GM18907 (cell line): ENCODE measurements around the gene MGMT.

Experiments used
- ATAC-seq: cut with Tn5 transposase; IDR thresholded peaks from one replicate; pipeline ENCODE4 v1.9.1; 2021; ENCODE audit warnings: mild to moderate bottlenecking, moderate library complexity; ENCODE audit not compliant: unreplicated experiment

The MGMT gene

DNA sequence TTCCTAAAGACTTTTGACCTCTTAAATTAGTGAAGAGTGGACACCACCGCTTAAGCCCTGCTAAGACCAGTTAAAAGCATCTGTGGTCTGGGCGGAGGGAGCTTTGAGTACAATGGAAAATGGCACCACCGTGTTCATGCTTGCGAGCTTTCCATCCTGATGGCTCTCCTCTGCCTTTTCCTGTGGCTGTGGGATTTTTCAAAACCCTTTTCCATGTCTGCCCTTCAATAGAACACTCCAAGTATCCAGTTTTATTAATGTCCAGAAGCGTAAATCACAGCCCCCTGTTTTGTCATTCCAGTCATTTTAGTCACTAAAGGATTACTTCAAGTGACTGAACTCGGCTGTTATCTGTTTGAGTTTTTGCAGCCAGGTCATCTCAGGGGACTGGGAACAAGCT, 181.8 kb downstream of the MGMT start:
- ATAC-seq = no peak

- ATAC-seq = no peak
Measured at GRCh38 chr10:129652021-129652420, 185.0 kb downstream of the MGMT start.

GRCh38 chr10:129652521-129653201, 185.6 kb downstream of the MGMT start:
- no peak for ATAC-seq

DNA sequence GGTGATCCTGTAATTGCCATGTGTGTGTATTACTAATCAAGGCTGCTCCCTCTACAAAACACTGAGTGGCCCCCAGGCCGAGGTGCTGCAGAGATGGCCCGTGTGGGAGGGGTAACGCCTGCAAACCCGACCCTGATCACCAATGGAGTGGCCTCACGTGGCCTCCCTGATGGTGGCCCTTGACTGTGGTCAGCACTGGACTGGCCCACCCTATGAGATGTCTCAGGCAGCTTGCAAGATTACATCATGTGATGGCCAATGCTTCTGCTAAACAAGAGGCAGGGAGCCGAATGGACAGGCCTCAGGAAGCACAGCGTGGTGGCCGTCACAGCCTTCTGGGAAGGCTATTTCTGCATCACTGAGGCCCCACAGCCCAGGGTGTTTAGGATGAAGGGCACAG, 186.4 kb downstream of the MGMT start:
- ATAC-seq = no peak

- no peak for ATAC-seq
Measured at GRCh38 chr10:129653861-129654260, 186.8 kb downstream of the MGMT start.

DNA sequence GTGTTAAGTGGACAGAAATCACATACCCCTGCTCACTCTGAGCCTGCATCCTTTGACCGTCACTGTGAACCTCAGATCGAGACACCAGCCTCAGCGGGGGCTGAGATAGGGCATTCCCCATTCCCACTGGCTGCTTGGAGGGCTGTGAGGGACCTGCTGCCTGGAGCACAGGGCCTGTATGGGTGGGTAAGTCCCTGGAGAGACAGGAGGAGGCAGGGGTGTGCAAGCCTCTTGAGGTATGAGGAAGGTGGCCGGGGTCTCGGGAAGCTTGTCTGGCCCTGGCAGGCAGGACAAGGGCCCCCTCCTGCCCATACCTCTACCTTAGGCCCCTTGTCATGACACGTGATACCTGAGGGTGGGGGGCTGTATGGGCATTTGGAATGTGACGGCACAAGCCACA, 187.4 kb downstream of the MGMT start:
- no peak for ATAC-seq

- no peak for ATAC-seq
Measured at GRCh38 chr10:129655007-129655678, 188.1 kb downstream of the MGMT start.

DNA sequence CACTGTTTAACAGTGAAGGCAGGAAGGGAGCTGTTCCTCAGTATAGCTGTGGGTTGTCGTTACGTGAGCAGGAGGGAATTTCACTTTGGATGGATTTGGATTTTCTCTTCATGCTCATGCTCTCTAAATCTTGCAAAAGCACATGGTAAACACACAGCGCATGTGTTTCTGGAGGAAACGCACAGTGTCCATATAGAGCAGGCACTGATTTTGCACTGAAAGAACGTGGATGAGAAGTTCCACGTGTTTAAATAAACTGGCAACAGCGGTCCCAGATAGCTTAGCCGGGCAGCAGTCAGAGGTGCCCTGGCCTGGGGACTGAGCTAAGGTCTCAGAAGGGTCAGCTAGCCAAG, 188.6 kb downstream of the MGMT start:
- no peak for ATAC-seq

- ATAC-seq = no peak
Measured at GRCh38 chr10:129656642-129657041, 189.6 kb downstream of the MGMT start.

DNA sequence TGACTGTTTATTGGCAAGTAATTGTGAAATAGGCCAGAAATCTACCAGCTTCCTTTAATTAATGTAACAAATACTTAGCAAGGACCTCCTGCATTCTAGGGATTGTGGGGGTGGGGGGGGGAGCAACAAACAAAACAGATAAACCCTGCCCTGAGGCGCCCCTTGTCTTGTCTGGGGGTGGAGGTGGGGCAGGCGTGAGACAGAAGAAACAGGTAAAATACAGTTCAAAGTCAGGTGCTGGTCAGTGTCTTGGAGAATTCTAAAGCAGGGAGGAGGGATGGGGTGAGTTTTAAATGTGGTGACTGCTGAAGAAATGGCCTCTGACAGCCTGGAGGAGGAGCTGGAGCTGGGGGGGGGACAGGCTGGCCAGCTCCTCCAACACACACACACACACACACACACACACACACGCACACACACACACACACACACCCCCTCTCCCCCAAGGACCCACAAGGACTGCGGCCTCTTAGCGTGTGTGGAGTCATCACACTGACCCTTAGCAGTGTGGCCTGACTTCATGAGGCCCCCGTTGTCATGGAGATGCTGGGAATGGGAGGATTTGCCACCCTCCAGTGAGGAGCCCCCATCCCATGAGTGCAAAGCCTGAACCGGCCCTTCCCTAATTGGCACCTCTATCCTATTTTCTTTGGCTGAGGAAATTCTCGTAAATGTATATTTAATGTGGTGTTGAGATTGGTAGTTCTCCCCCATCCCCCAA, 190.4 kb downstream of the MGMT start:
- no peak for ATAC-seq

- ATAC-seq = no peak
Measured at GRCh38 chr10:129658376-129659072, 191.5 kb downstream of the MGMT start.

GRCh38 chr10:129659508-129660268, 192.6 kb downstream of the MGMT start:
- no peak for ATAC-seq

DNA sequence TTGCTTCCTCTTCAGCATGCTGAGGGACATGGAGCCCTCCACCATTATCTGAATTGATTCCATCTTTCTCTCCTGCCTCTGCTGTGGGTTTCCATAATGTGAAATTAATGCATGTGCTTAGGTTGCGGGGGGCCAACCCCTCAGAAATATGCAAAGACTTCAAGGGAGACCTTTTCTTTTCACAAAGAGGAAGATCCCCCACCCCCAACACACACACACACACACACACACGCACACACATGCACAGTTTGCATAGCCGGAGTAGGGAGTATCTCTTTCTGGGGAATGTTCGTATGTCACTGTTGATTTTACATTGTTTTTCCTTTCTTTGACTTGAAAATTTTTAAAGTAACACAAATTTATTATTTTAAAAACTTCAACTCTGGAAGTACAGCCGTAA, 193.5 kb downstream of the MGMT start:
- ATAC-seq = no peak

DNA sequence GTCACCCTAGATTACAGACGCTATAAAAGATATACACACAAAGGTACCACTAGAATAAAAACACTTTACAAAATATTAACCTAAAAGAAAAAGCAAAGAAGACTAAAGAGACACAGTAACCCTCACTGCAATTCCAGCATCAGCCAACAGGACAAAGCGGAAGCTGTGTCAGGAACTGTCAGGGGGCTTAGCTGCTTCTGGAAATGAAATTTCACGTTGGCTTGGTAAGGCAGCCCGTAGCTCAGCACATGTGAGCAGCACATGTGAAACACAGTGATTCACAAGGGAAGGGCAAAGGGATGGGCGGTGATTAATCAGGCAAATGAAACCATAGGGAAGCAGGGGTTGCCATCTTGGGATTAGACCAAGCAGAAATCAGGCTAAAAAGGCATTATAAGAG, 195.4 kb downstream of the MGMT start:
- no peak for ATAC-seq

DNA sequence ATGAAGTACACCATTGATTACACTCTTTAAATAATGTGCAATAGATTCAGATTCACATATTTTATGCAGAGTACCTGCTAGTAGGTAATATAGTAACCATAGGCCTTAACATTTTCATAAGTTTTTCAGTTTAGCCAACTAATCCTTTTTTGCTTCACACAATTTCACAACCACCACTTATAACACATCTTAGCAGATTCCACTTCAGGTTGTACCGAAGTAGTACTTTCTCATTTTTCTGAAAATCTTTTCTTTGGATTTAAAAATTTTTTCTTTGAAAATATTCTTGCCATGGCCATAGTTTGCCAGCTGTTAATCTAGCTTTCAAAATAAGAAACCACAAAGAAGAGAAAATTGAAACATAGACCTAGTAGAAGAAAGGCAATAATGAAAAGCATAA, 203.1 kb downstream of the MGMT start:
- no peak for ATAC-seq

GRCh38 chr10:129673292-129673691, 206.3 kb downstream of the MGMT start:
- ATAC-seq = no peak

DNA sequence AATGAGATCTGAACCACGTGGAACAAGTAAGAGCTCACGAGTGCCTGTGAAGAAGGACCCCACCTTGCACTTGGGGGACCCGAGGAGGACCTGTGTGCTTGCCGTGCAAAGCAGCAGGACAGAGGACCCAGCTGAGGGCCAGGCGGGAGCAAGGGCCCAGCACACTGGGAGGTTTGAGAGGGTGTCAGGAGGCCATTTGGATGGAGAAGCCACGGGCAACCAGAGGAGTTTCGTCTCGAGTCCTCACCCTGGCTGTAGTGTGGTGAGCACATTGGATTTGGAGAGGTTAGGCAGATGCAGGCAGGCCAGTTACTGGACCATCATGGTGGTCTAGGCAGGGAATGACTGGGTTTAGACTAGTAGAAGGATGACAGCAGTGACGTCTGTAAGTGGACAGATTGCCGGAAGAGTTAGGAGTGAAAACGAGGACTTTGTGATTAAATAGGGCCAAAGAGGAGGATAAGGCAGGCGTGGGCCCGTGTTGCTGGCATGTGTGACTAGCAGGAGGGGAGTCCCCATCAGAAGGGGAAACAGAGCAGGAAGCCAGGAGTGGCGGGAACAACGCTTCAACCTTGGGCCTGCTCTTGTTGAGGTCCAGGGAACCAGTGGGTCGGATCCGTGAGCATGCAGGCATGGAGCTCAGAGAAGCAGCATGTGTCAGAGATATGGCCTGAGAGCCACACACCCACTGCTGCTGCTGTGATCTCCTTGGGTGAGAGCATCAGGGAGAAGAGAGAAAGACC, 208.2 kb downstream of the MGMT start:
- no peak for ATAC-seq

- no peak for ATAC-seq
Measured at GRCh38 chr10:129676014-129676413, 209.0 kb downstream of the MGMT start.

DNA sequence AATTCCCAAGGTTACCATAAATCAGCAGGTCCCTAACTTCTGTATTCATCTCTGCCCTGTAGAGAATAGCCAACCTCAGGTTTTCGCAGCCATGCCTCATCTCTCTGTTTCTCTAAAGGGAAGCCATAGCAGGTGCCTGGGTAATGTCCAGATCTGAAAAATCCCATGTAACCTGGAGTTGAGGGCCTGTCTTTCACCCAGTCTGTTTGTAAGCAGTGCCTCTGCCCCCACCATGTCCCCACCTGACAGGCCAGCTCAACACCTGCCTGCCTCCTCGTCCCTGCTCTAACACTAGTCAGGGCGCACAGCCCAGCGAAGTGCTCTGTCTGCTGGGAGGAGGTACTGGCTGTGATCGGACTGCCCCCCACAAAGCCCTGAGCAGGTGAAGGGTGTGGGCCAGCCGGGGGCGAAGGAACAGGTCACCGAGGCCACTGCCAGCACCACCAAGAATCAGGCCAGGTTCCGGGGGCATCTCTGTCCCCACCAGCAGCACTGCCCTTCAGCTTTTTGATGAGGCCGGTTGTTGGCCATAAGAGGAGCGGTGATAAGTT, 210.4 kb downstream of the MGMT start:
- no peak for ATAC-seq

DNA sequence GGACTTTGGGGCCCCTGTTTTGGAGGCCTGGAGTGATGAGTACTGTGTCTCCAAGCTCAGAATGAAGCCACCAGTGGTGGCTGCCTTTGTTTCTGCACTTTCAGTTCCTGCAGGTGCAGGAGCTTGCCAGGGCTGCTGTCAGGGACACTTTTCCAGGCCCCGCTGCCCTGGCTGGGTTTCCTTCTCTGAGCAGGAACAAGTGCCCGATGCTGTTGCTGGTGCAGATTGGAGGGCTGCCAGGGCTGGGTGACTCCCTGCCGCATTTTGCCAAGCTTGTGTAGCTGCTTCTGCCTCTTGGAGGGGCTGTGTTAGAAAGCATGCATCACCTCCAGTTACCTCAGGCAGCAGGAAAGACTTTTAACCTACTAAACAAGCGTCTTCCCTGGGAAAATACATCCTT, 211.1 kb downstream of the MGMT start:
- ATAC-seq = no peak
